GM21825 (cell line): ENCODE measurements around the gene IRF2BPL.

Experiments used
- ATAC-seq: cut with Tn5 transposase; IDR thresholded peaks from one replicate; pipeline ENCODE4 v1.9.1; 2021; ENCODE audit warnings: mild to moderate bottlenecking, moderate library complexity; ENCODE audit not compliant: unreplicated experiment

Gene IRF2BPL

GRCh38 chr14:76993752-76994151, 34.8 kb downstream of the IRF2BPL start:
- no peak for ATAC-seq

DNA sequence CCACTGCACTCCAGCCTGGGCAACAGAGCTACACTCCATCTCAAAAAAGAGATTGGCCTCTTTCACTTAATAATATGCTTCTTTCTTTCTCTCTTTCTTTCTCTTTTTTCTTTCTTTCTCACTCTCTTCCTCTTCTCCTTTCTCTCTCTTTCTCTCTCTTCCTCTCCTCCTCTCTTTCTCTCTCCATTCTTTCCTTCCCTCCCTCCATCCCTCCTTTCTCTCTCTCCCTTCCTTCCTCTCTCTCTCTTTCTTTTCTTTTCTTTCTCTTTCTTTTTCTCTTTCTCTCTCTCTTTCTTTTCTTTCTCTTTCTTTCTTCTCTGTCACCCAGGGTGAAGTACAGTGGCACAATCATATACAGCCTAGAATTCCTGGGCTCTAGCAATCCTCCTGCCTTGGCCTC, 38.4 kb downstream of the IRF2BPL start:
- ATAC-seq = no peak

DNA sequence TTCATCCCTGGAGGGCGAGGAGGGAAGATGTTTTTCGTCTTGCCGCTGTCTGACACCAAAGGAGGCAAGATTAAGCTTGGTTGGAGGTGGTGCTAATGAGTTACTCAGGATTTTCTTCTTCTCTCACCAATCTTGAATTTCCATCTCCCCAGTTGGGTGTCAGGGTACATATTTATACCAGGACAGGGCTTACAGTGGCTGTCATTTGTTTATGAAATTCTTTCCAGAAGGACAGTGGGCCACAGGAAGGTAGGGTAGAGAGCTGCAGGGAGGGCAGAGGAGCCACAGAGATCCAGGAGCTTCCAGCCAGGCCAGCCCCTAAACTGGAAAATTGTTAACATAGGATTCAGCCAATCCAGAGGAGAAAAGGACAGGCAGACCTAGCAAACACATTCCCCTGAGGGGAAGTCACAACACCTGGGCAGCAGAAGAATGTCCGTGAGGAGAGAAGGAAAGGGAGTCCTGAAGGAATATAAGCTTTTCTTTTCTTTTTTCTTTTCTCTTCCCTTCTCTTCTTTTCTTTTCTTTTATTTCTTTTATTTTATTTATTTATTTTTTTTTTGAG, 40.5 kb downstream of the IRF2BPL start:
- no peak for ATAC-seq

GRCh38 chr14:76986231-76986565, 42.3 kb downstream of the IRF2BPL start:
- no peak for ATAC-seq

GRCh38 chr14:76985540-76986230, 42.8 kb downstream of the IRF2BPL start:
- no peak for ATAC-seq

GRCh38 chr14:76984787-76985375, 43.6 kb downstream of the IRF2BPL start:
- ATAC-seq = no peak

DNA sequence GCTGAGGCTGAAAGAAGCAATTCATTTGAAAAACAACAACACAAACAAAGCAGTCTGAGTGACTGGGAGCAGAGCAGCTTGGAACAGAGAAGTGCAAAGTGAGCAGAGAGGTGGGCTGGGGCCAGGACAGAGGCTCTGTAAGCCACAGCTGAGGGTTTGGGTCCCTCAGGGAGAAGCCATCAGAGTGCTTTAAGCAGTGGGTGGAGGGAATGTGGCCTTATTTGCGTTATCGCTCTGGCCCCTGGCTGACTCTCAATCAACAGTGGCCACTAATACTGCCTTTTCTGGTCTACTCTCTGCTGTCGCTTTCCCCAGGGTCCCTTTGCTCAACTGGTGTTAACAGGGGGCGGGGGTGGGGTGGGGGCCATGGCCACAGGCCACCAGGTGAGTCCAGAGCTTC, 44.2 kb downstream of the IRF2BPL start:
- ATAC-seq = no peak

GRCh38 chr14:76981670-76982069, 46.8 kb downstream of the IRF2BPL start:
- ATAC-seq = no peak

- peak; percentile 80 for ATAC-seq
Observed at GRCh38 chr14:76977793-76978720, 50.5 kb downstream of the IRF2BPL start.

DNA sequence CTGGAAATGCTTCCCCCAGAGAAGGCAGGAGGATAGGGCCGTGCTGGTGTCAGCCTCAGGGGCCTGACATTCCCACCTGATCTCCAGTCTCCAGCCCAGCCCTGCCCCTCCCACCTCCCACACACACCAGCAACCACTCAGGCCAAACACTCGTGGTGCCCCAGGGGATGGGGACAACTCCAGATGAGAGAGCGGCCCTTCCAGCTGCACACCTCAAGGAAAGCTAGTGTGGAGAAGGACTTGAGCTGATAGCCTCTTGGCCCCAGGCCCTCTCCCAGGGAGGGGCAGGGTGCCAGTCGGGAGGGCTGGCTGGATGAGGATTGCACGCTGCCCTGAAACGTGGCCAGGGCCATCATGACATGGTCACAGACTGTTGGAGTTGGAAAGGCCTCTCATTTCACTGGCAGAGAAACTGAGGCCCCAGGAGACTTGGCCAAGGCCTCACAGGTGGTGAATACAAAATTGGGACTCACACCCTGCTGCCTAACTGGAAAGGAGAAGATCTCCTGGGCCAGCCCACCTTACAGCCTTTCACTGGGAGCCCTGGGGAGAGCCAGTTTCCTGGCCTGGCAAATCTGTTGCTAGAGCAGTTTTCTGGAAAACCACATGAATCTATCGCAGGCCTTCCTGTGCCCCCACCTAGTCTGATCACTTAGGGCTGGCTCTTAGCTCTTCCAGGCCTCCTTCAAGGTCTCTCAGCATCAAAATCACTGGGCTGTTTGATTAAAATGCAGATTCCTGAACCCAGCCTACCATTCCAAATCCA, 52.1 kb downstream of the IRF2BPL start:
- no peak for ATAC-seq

GRCh38 chr14:76975812-76976211, 52.7 kb downstream of the IRF2BPL start:
- ATAC-seq = no peak

- no peak for ATAC-seq
Observed at GRCh38 chr14:76975051-76975450, 53.5 kb downstream of the IRF2BPL start.
